HG03432 (cell line): ENCODE results near the gene TMC8.
A peak's percentile ranks its signal among the peaks of the same experiment; 100 is the strongest.

ENCODE experiments used
- ATAC-seq: cut with Tn5 transposase; IDR thresholded peaks from one replicate; pipeline ENCODE4 v1.9.1; 2021; ENCODE audit warnings: mild to moderate bottlenecking, moderate library complexity; ENCODE audit not compliant: unreplicated experiment

Gene TMC8

DNA sequence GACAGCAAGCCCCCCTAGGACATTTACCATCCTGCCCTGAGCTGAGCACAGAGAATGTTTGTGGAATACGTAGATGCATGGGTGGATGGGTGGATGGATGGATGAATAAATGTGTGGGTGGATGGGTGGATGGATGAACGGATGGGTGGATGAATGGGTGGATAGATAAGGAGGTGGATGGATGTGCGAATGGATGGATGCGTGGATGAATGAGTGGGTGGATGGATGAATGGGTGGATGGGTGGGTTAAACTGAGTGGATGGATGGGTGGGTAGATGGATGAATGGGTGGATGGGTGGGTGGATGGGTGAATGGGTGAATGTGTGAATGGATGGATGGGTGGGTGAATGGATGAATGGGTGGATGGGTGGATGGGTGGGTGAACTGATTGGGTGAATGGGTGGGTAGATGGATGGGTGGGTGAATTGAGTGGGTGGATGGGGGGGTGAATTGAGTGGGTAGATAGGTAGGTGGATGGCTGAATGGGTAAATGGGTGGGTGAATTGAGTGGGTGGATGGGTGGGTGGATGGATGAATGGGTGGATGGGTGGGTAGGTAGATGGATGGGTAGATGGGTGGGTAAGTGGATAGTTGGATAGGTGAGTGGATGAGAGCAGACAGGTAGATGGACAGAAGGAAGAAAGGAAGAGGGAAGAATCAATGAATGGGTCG is 7.2 kb upstream of the TMC8 start:
- no peak for ATAC-seq

DNA sequence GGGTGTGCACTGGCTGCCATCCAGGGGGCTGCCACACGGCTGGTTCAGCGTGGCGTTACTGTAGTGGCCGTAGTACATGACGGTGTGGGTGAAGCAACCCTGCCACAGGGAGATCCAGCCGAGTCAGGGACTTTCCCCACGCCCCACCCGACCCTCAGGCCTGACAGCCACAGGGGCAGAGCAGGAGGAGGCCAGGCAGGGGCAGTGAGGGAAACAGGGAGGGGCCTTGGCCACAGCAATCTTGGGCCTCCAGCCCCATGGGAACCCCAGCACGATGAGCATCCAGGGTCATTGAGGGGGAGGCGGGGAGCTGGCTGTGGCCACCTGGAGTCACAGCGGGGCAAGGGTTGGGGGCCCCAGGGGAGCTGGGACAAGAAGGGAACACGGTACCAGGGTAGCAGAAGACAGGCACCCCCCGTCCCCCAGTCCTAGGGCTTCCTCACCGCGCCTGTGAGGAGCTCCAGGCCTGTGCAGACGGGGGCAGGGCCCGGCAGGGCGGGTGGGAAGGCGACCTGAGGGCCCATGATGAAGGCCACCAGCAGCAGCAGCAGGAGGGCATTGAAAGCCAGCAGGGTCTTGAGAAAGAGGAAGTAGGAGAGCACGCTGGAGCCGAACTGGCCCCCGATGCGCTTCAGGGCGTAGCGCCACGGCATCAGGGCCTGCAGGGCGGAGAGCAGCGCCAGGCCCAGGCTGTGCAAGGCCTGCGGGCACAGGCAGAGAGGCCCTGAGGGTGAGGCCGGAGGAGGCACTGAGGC is 6.3 kb upstream of the TMC8 start:
- no peak for ATAC-seq

DNA sequence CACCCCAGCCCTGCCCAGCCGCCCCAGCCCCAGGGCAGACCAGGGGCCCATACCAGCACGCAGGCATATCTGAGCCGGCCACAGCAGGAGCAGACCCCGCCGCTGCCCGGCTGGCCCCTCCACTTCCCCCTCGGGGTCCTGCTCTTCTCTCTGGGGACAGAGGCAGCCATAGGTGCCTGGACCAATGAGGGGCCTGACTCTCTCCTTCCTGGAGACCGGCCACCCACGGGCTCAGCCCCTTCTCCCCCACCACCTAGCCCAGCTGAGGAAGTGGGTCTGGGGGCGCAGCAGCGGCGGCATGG is 5.8 kb upstream of the TMC8 start:
- ATAC-seq: no peak

GRCh38 chr17:78125138-78125913 is 5.2 kb upstream of the TMC8 start:
- ATAC-seq: no peak

- ATAC-seq: no peak
Observed at GRCh38 chr17:78125976-78126894, 4.3 kb upstream of the TMC8 start.

- no peak for ATAC-seq
Observed at GRCh38 chr17:78126895-78127238, 3.7 kb upstream of the TMC8 start.

DNA sequence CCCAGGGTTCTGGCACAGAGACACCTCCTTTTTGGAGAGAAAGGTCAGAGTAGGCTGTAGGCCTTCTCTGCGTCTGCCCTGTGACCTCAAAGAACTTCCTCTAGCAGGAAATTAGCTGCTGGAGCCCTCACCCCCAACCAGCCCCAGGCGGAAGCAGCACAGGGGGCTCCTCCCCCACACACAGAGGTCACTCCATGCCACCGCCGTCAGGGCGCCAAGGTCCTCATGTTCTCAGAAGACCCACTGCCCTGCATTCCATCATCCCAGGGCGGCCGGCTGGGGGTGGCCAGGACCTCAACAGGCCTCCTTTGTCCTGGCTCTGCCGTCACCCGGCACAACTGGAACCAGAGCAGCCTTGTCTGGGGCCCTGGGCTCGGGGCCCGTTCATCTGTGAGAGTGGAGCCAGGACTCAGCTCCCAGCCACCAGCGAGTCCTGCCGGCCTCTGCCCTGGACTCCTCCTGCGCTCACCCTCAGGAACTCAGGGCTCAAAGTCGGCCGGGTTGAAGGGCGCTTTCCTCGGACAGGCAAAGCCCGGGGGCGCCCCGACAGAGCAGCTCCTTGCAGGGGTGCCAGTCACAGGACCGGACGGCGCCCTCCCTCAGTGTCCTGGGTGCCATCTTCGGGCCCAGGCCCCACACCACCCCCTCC is 3.2 kb upstream of the TMC8 start:
- ATAC-seq: no peak

GRCh38 chr17:78127888-78128550 is 2.6 kb upstream of the TMC8 start:
- ATAC-seq: peak; percentile 1

GRCh38 chr17:78128551-78129350 is 1.8 kb upstream of the TMC8 start, which contains the start of gene TMC6:
Gene TMC6 (minus strand): TSS chr17:78128755. CDS start chr17:78126832, 1,923 bp downstream.
- peak; percentile 28 for ATAC-seq

DNA sequence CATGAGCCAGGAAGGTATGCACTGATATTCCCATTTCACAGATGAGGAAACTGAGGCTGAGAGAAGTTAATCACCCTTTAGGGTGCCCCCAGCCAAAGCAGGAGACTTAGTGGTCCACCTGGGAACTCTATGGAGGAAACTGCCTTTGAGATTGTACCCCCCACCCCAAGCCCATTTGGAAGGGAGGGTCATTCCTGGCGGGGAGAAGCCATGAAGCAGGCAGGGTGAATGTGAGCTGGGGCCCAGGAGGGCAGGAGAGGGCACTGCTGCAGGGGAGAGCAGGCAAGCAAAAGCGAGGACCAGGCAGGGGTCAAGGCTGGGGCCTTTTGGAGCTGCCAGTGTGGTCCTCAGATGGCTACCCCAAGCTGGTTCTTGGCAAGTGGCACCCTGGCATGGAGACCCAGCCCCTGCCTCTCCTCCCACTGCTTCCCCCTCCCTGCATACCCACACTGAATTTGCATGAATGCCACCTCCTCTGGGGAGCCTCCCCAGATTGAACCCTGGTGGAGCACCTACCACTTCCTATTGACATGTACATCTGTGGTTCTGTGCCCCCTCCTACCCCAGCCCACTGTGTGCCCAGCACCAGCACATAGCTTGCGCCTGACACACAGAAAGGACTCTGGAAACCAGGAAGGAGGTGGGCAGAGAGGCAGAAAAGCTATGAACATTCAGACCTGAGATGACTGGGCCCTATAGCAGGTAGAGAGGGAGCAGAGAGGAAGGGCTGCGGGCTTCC is 1.1 kb upstream of the TMC8 start:
- ATAC-seq: no peak

GRCh38 chr17:78130090-78130436 is 508 bp upstream of the TMC8 start:
- no peak for ATAC-seq

DNA sequence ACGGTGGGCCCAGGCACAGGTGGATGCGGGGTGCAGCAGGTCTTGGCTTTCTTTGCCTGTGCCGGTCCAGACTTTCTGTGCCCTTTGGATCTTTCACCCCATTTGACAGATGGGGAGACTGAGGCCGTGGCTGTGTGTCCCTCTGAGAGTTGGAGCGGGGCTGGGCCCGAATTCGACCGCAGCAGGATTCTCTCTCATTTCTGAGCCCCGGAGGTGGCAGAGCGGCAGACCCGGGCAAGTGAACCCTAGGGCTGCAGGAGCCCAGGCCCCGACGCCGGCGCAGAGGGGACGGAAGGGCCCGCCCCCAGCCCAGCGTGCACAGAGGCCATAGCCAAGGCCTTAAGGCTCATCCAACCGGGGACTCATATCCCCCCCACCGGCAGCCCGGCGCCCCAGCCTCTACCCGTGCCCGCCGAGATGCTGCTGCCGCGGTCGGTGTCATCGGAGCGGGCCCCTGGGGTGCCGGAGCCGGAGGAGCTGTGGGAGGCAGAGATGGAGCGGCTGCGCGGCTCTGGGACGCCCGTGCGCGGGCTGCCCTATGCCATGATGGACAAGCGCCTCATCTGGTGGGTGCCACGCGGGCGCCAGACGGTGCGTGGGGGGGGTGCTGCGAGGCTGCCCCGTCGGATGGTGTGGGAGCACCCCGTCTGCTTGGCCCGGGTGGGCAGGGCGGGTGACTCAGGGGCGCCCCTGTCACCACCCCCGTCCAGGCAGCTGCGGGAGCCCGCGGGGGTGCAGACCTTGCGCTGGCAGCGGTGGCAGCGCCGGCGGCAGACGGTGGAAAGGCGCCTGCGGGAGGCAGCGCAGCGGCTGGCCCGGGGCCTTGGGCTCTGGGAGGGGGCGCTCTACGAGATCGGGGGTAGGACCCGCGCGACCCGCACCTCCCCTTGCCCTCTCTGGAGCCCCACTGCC is 857 bp downstream of the TMC8 start:
- no peak for ATAC-seq

- no peak for ATAC-seq
Observed at GRCh38 chr17:78132084-78132676, 1.6 kb downstream of the TMC8 start.

GRCh38 chr17:78132767-78133178 is 2.2 kb downstream of the TMC8 start:
- ATAC-seq: no peak

- no peak for ATAC-seq
Observed at GRCh38 chr17:78133179-78133951, 2.8 kb downstream of the TMC8 start.
